Esophagus mucosa (tissue), 1 donor: ENCODE data around the gene SHISA9. TPM values are rescaled to one million over a fixed set of nuclear protein-coding genes. Genes with fewer than 3 reads are reported as not detected.
"Not testable (repeated sequence)": the region's sequence is repeated elsewhere in the genome, so short reads cannot be mapped to it uniquely, and the experiment has no call there.

ENCODE experiments used
- ATAC-seq: fragments of 200-7000 bp; cut with Tn5 transposase; one replicate; pipeline ENCODE4 v1.9.1; 2020
- total RNA-seq: library from RNA; stranded (reverse); gene quantifications from one replicate; pipeline ENCODE4 v1.2.4, GENCODE V29; 2023
- donor health status: DM: yes; HTN: yes; CAD: no.

SHISA9 gene
- total RNA-seq, 1 donor from 2014 or later: 0.20 TPM

DNA sequence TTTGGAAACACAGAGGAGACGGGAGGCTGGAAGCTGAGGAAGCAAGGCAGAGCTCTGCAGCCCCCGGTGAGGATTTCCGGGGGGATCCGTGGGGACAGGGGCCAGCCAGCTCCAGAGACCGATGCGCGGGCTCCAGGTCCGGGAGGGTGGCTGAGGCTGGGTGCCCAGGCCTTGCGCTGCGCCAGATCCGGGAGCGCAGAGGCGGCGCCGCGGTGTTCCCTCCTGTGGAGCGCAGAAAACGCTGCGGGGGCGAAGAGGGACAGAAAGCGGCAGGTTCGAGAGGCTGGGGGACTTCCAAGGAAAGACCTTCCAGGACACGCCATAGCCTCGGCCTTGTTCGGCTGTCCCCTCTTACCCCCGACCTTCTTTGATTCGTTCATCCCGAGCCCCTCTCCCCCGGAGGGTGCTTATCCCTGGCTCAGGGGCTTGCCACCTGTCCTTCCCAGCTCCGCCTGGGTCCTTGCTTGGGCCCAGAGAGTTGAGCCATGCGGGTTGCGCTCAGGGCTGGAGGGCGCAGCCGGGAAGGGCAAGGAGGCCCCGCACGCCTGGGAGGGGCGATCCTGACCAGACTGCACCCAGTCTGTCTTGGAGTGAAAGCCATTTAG lies 697 bp upstream of the SHISA9 start:
- ATAC-seq: no peak

GRCh38 chr16:12901204-12901596 lies 198 bp upstream of the SHISA9 start:
- ATAC-seq: no peak

GRCh38 chr16:12902511-12903372 lies 1.3 kb downstream of the SHISA9 start:
- no peak for ATAC-seq

DNA sequence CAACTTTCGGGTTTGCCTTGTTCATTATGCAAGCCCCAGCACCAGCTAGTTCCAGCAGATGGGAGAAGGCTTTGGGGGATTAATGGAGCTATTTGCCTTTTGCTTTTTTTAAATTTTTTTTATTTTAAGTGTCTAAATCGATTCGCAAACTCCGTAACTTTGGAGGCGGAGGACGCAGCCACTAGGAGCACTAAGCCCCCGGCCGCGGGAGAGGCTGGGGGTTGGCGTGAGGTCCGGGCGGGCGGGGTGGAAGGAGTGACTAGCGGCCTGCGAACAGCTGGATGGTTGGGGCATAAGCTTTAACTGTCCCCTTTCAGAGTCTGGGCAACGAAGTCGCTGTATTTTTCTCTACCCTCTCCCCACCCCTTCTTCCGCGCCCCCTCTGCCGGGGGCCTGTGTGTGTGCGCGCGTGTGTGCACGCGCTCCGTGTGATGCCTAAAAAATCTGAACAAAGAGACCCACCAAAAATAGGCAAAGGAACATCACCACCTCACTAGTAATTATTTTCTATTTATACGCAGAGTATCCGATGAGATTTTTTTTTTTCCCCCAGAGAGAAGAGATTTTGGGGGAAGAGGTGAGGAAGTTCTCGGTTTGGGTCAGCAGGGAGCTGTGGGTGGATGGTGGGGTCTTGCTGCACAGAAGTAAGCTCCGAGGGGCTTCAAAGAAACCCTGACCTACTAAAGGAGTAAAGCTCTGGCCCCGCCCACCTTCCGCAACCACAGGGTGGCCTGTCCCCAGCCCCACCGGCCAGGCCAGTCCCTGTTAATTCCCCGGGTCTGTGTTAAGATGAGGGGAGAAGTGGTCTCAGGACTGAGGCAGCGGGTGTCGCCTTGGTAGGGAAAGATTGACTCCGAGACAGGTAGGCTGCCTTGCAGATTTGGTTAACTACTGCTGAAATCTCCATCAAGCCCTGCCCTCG lies 2.3 kb downstream of the SHISA9 start:
- no peak for ATAC-seq

DNA sequence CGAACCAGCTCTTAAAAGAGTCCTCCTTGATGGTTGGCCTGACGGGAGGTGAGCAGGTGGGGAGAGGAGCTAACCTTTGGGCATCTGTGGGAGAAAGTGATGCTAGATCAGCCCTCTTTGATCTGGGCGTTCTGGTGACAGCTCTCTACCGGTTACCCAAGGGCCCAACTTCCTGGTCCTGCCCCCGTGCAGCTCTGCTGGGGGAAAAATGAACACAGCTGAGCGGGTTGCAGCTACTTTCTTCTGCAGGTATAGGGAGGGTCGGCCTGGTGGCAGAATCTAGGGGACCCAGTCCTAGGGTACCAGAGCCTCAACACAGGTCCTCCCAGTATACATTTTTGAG lies 2.9 kb downstream of the SHISA9 start:
- no peak for ATAC-seq

- ATAC-seq: no peak
Measured at GRCh38 chr16:12906271-12906670, 4.9 kb downstream of the SHISA9 start.

- no peak for ATAC-seq
Measured at GRCh38 chr16:12906765-12907516, 5.5 kb downstream of the SHISA9 start.

DNA sequence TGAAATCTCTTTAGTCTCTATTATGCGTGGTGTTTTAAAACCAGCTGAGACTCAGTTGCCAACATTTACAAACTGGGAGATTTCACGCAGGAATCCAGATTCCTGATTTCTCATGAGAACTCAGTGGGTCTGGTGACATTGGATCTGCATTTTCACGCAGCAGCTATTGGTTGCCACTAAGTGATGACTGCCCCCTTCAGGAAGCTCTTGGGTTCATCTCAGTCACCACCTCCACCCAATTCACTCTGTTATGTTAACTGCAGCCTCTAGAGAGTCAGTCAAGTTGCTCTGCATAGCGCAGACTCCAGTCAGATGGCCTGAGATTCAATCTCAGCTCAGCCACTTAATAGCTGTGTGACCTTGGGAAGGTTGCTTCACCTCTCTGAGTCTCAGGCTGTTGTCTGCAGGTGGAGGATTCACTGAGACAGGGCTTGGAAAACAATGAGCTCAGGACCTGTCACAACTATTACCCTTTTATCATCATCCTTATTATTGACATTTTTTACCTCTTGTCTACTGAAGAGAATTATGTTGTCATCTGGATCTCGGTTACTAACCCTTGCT lies 6.4 kb downstream of the SHISA9 start:
- ATAC-seq: no peak

- ATAC-seq: no peak
Measured at GRCh38 chr16:12917246-12917645, 15.8 kb downstream of the SHISA9 start.

- no peak for ATAC-seq
Measured at GRCh38 chr16:12917653-12918052, 16.3 kb downstream of the SHISA9 start.

GRCh38 chr16:12920739-12921138 lies 19.3 kb downstream of the SHISA9 start:
- ATAC-seq: no peak

DNA sequence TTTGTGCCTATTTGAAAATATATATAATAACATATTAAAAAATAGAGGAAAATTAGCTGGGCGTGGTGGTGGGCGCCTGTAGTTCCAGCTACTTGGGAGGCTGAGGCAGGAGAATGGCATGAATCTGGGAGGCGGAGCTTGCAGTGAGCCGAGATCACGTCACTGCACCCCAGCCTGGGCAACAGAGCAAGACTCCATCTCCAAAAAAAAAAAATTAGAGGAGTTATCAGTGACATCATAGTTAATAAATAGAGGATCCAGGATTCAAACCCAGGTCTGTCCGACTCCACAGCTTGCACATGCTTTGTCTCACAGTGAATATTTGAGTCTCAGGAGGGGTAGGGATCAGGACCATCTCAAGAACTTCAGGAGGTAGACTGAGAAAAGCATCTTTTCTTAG lies 22.2 kb downstream of the SHISA9 start:
- not testable (repeated sequence) for ATAC-seq

DNA sequence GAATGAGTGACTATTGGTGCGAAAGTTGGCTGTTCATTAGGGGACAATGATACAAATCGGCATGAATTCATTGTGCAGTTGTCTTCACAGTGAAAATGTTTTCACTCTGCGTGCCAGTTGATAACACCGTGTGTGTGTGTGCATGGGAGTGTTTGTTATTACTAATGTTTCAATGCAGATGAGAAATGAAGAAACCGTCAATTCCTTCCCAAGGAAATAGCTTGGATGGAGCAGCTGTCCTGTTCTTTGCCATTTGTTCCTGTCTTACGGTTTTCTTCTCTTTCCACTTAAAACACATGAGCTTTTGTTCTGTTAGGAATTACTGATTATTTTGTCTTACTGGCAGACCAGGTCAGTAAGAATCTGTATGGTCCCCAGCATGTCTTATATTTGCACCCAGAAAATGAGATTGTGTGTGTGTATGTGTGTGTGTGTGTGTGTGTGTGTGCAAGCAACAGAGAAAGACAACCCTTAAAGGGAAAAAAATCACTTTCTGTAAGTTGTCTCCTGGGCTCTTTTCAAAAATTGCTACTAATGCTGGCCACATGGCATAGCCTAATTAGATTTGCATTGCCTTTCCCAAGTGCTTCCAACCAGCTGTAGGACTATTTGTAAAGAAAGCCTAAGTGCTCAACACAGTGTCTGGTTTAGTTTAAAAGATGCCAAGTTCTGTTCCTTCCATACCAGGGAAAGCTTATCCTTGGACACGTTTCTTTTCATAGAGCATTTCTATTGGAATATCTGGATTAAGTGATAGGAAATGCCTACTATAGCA lies 23.8 kb downstream of the SHISA9 start:
- ATAC-seq: no peak

- no peak for ATAC-seq
Measured at GRCh38 chr16:12927591-12927990, 26.2 kb downstream of the SHISA9 start.

DNA sequence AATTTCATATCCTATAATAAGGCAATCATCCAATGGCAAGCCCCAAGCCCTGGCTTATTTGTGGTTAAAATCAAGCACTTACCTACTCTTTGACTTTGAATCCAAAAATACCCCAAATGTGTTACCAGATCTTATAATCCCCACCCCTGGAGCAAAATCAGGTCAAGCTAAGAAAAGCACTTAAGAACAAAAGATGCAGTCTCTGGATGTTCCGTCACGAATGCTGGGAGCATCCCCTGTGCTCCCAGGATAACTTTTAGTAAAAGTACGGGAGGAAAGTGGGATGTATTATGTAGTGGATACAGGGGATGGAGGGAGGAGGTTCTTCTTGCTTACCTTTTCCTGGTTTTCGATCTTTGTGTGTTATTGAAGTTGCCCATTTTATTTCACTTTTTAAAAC lies 29.5 kb downstream of the SHISA9 start:
- ATAC-seq: no peak

DNA sequence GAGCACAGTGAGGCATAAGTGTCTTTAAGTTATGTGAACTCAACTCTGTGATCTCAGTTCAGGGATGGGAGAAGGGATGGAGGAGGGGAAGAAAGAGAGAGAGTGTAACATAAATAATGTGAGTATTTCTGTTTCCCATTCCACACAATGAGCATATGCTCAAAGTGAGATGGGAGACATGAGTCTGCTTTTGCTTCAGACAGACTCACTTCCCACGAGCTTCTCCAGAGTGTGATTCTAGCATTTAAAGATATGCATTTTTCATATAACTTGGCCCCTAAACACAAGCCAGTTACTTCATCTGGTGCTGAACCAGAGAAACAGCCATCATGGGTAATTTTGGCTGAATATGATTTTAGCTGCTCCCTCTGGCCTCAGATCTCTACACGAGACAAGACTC lies 35.0 kb downstream of the SHISA9 start:
- ATAC-seq: no peak

GRCh38 chr16:12941896-12942295 lies 40.5 kb downstream of the SHISA9 start:
- no peak for ATAC-seq

- ATAC-seq: no peak
Measured at GRCh38 chr16:12942861-12943260, 41.5 kb downstream of the SHISA9 start.

- ATAC-seq: no peak
Measured at GRCh38 chr16:12944300-12944699, 42.9 kb downstream of the SHISA9 start.

DNA sequence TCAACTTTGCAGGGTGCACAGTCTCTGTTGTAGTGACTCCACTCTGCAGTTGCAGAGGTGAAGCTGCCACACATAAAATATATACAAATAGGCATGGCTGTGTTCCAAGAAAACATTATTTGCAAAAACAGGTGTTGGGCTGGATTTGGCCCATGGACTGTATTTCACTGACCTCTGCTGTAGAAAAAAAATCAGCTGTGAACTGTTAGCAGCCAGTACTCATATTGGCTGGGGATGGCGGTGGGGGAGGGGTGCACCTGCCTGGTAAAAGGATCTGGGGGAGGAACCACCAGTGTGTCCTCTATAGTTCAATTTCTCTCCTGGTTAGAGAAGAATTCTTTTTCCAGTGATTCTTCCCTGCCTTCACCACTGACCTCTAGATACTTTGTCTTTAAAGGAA lies 50.0 kb downstream of the SHISA9 start:
- ATAC-seq: no peak

DNA sequence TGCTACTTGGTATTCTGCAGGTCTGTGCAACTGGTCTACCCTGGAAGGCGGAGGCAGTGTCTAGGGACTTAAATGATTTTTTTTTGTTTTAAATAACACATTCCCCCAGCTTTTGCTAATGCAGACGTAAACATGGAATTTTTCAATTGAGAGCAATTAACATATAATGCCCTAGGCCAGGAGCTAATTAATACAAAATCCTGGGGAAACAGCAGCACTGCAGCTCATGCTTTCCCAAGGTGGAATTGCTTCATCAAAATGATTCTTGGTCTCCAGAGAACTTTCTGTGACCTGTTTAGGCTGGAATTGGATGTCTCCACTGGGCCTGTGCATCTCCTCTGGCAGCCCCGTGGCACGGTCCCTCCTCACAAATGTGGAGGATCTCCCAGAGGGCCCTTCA lies 50.6 kb downstream of the SHISA9 start:
- ATAC-seq: no peak
